ENCODE results near the gene ZNF205. TPM values are rescaled to one million over a fixed set of nuclear protein-coding genes. Genes with fewer than 3 reads are reported as not detected.
A peak's percentile ranks its signal among the peaks of the same experiment; 100 is the strongest.

The ZNF205 gene
- total and polyA plus RNA-seq, 2 experiments from 2014 or later: 13.2 to 37.3 TPM

DNA sequence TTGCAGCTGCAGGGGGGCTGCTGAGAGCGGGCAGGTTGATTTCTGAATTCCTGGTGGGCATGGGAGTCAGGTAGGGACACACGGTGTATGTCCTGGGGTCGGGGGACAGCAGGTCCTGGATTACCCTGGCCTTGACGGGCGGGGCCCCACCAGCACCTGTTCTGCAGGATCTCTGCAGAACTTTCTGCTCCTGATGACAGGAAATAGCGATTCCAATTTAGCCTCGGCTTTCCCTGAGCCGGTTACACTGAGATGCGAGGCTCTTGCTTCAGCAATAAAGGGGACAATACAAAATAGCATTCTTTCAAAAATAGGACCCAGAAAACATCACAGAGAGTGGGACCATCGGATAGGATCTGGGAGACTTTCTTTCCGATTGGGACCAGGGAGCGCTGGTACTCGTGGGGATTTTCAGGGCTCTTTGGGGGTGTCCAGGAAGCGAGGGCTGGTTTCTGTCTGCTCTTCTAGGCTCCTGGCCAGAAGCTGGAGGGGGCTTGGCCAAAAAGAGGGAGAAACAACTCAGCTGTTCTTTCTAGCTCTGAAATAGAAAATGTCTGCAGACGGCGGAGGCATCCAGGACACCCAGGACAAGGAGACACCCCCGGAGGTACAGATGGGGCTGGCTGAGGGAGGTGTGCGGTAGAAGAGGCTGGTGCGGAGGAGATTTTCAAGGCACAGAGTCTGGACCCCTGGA is 642 bp downstream of the ZNF205 start:
- H3K27ac ChIP-seq: peak overlapping the region; percentile 53
- H3K9me3 ChIP-seq (ENCODE audit: low read depth): no peaks in the 10 kb centered on the region
- TF ChIP-seq, protein P1, sequence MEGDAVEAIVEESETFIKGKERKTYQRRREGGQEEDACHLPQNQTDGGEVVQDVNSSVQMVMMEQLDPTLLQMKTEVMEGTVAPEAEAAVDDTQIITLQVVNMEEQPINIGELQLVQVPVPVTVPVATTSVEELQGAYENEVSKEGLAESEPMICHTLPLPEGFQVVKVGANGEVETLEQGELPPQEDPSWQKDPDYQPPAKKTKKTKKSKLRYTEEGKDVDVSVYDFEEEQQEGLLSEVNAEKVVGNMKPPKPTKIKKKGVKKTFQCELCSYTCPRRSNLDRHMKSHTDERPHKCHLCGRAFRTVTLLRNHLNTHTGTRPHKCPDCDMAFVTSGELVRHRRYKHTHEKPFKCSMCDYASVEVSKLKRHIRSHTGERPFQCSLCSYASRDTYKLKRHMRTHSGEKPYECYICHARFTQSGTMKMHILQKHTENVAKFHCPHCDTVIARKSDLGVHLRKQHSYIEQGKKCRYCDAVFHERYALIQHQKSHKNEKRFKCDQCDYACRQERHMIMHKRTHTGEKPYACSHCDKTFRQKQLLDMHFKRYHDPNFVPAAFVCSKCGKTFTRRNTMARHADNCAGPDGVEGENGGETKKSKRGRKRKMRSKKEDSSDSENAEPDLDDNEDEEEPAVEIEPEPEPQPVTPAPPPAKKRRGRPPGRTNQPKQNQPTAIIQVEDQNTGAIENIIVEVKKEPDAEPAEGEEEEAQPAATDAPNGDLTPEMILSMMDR (IDR thresholded peaks at IDR 0.05; ENCODE audit: low read depth, low read length): no peak
- H3K36me3 ChIP-seq: no peaks in the 10 kb centered on the region
- DNase-seq (ENCODE audit: low read depth in 1 of 2, low spot score in 1 of 2): peak in 1 of 2 donors; percentile 61
- peaks cover 13% of the 10 kb centered on the region for H3K4me1 ChIP-seq (ENCODE audit: low read depth)
- peak overlapping the region; percentile 99 for H3K4me3 ChIP-seq
- H3K27me3 ChIP-seq: no peaks in the 10 kb centered on the region

- DNase-seq (ENCODE audit: low read depth in 1 of 2, low spot score in 1 of 2): no peak
- Histone ChIP-seq H3K4me3 (peak overlapping the region; percentile 99), H3K9me3 (ENCODE audit: low read depth) (no peaks in the 10 kb centered on the region), H3K27ac (no peak overlapping the region), H3K27me3 (no peaks in the 10 kb centered on the region), H3K36me3 (no peaks in the 10 kb centered on the region), H3K4me1 (ENCODE audit: low read depth) (peaks cover 13% of the 10 kb centered on the region)
- TF ChIP-seq, protein P1 (IDR thresholded peaks at IDR 0.05; ENCODE audit: low read depth, low read length): no peak
Observed at GRCh38 chr16:3113765-3114479, 1.5 kb downstream of the ZNF205 start.

- Histone ChIP-seq H3K27me3 (no peaks in the 10 kb centered on the region), H3K27ac (no peak overlapping the region), H3K4me3 (no peak overlapping the region), H3K9me3 (ENCODE audit: low read depth) (no peaks in the 10 kb centered on the region), H3K36me3 (peaks cover 5% of the 10 kb centered on the region), H3K4me1 (ENCODE audit: low read depth) (peaks cover 13% of the 10 kb centered on the region)
- TF ChIP-seq, protein P1 (IDR thresholded peaks at IDR 0.05; ENCODE audit: low read depth, low read length): no peak
- no peak for DNase-seq (ENCODE audit: low read depth in 1 of 2, low spot score in 1 of 2)
Observed at GRCh38 chr16:3115003-3115402, 2.6 kb downstream of the ZNF205 start.

DNA sequence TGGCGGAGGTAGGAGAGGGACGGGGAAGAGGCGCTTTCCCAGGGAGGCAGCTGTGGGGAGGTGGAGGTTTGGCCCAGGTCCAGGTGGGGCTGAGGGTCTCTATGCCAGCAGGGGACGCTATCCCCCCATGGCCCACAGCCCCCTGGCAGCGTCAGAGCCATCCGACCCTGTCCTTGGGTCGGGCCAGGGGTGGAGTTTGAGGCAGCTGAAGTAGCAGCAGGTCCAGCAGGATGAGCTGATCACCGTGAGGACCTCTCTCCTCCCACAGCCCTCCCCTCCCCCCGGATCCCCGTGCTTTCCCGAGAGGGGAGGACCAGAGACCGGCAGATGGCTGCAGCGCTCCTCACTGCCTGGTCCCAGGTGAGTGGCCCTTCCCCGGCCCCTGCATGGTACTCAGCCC is 3.2 kb downstream of the ZNF205 start:
- Histone ChIP-seq H3K36me3 (peaks cover 7% of the 10 kb centered on the region), H3K4me1 (ENCODE audit: low read depth) (peaks cover 13% of the 10 kb centered on the region), H3K9me3 (ENCODE audit: low read depth) (no peaks in the 10 kb centered on the region), H3K4me3 (no peak overlapping the region), H3K27me3 (no peaks in the 10 kb centered on the region), H3K27ac (no peak overlapping the region)
- TF ChIP-seq, protein P1 (IDR thresholded peaks at IDR 0.05; ENCODE audit: low read depth, low read length): no peak
- no peak for DNase-seq (ENCODE audit: low read depth in 1 of 2, low spot score in 1 of 2)

DNA sequence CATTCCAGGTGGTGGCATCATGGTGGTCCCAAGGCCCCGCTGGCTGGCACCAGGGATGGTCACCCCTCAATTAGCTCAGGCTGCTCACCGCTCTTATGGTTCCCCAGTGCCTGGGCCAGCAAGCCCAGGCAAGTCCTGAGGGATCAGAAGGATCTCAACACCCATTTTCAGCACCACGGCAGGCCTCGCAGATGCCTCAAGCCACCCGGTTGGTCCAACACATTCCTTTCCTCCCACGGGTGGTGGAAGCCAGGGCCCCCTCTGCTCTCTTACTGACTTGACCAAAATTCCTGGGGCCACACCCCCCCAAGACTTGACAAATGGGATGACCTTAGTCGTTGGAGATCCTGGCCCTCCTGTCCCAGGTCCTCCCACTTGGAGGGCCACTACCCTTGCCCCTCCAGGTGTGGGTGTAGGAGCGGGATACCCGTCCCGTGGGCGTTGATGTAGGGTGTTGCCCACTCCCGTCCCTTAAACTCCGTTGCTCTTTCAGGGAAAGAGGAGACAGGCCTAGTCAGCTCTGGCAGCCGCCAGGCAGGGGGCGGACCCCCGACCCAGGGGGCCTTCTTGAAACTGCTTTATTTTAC is 5.9 kb downstream of the ZNF205 start:
- DNase-seq (ENCODE audit: low read depth in 1 of 2, low spot score in 1 of 2): no peak
- H3K4me3 ChIP-seq: no peak overlapping the region
- H3K27me3 ChIP-seq: no peaks in the 10 kb centered on the region
- H3K4me1 ChIP-seq (ENCODE audit: low read depth): peaks cover 4% of the 10 kb centered on the region
- H3K36me3 ChIP-seq: peaks cover 7% of the 10 kb centered on the region
- H3K9me3 ChIP-seq (ENCODE audit: low read depth): no peaks in the 10 kb centered on the region
- TF ChIP-seq, protein P1 (IDR thresholded peaks at IDR 0.05; ENCODE audit: low read depth, low read length): no peak
- no peak overlapping the region for H3K27ac ChIP-seq
